Fibroblast of lung (primary cell): ENCODE measurements around the gene TRIML1. TPM values are rescaled to one million over a fixed set of nuclear protein-coding genes. Genes with fewer than 3 reads are reported as not detected.

Experiments used
- DNase-seq, 2 donors: peaks; one replicate each; pipeline versions ENCODE4 v3.0.0 to v3.0.0-alpha.2; 2010; ENCODE audit warnings: low read depth in 2 of 2
- H2AFZ ChIP-seq: 2 replicates; pipeline ENCODE4 v1.5.1; 2012; ENCODE audit warnings: low read length, control low read depth, inconsistent platforms
- H3K27ac ChIP-seq: 2 replicates; pipeline ENCODE4 v1.5.1; 2011; ENCODE audit warnings: low read length, control low read depth; ENCODE audit not compliant: insufficient read depth
- H3K27me3 ChIP-seq: 2 replicates; pipeline ENCODE4 v1.5.1; 2011; ENCODE audit warnings: mild to moderate bottlenecking, low read length; ENCODE audit not compliant: control insufficient read depth, insufficient read depth
- H3K36me3 ChIP-seq: 2 replicates; pipeline ENCODE4 v1.5.1; 2011; ENCODE audit warnings: low read length; ENCODE audit not compliant: control insufficient read depth, insufficient read depth
- H3K4me1 ChIP-seq: 2 replicates; pipeline ENCODE4 v1.5.1; 2011; ENCODE audit warnings: low read length; ENCODE audit not compliant: control insufficient read depth, insufficient read depth; ENCODE audit errors: extremely low read depth
- H3K4me2 ChIP-seq: 2 replicates; pipeline ENCODE4 v1.5.1; 2011; ENCODE audit warnings: low read length, control low read depth; ENCODE audit not compliant: insufficient read depth; ENCODE audit errors: extremely low read depth
- H3K4me3 ChIP-seq, 4 experiments: fragments of 200-600 bp in 1 of 4; sonication (generic) in 1 of 4; replicated peaks in 1 of 4; 2 replicates each; pipeline ENCODE4 v1.5.1; 2011 to 2016; ENCODE audit warnings: low read length in 4 of 4, low read depth in 3 of 4, mild to moderate bottlenecking in 3 of 4, control low read depth in 2 of 4, inconsistent platforms in 1 of 4, mixed read lengths in 1 of 4; ENCODE audit not compliant: insufficient read depth in 1 of 4; ENCODE audit errors: control extremely low read depth in 1 of 4
- H3K79me2 ChIP-seq: 2 replicates; pipeline ENCODE4 v1.5.1; 2012; ENCODE audit warnings: mild to moderate bottlenecking, low read length, inconsistent platforms; ENCODE audit not compliant: control insufficient read depth, insufficient read depth
- H3K9ac ChIP-seq: 2 replicates; pipeline ENCODE4 v1.5.1; 2011; ENCODE audit warnings: mild to moderate bottlenecking, low read length, control low read depth; ENCODE audit not compliant: insufficient read depth
- H3K9me3 ChIP-seq: 2 replicates; pipeline ENCODE4 v1.5.1; 2012; ENCODE audit warnings: low read depth, low read length; ENCODE audit not compliant: control insufficient read depth, insufficient read depth
- H4K20me1 ChIP-seq: 2 replicates; pipeline ENCODE4 v1.5.1; 2011; ENCODE audit warnings: low read length; ENCODE audit not compliant: control insufficient read depth, insufficient read depth; ENCODE audit errors: extremely low read depth
- EZH2 ChIP-seq: IDR thresholded peaks from 2 replicates; pipeline ENCODE4 v1.5.1; 2012; ENCODE audit warnings: low read length, control low read depth, mild to moderate bottlenecking; ENCODE audit errors: missing control alignments
- polyA plus RNA-seq, 2 donors: library from polyadenylated mRNA; depleted of rRNA in 1 of 2; stranded (reverse) in 1 of 2; unstranded in 1 of 2; fragments of >200 nt; gene quantifications; 2 replicates each; pipeline ENCODE4 v1.2.1, GENCODE V29; 2011 to 2012; ENCODE audit warnings: missing spikeins in 1 of 2
- total RNA-seq: library from RNA; depleted of rRNA; stranded (reverse); fragments of >200 nt; gene quantifications from 2 replicates; pipeline ENCODE4 v1.2.1, GENCODE V29; 2014
- TF ChIP-seq, protein P1 (sequence below), 2 donors: IDR thresholded peaks in 1 of 2; conservative IDR thresholded peaks in 1 of 2; 1 replicate in 1 of 2; 2 replicates in 1 of 2; pipeline ENCODE4 v1.5.1; 2011 to 2012; ENCODE audit warnings: low read length in 2 of 2, control low read depth in 1 of 2, inconsistent platforms in 1 of 2, low read depth in 1 of 2, mild to moderate bottlenecking in 1 of 2

The TRIML1 gene
- total and polyA plus RNA-seq, 2 donors (not counting 1 experiment from before 2014, with no cell fraction given): not detected

DNA sequence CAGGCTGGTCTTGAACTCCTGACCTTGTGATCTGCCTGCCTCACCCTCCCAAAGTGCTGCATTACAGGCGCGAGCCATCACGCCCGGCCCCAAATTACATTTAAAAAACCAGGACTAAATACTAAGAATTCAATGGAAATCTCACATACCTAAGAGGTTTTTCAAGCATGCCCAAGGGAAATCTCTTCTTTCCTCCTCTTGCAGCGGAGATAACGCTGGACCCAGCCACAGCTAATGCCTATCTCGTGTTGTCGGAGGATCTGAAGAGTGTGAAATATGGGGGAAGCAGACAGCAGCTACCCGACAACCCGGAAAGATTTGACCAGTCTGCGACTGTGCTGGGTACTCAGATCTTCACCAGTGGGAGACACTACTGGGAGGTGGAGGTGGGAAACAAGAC, 7.4 kb downstream of the TRIML1 start:
- no peaks in the 10 kb centered on the region for H3K36me3 ChIP-seq
- no peak for DNase-seq
- H3K27me3 ChIP-seq: no peaks in the 10 kb centered on the region

GRCh38 chr4:188147176-188147575, 7.9 kb downstream of the TRIML1 start:
- no peak overlapping the region for H2AFZ ChIP-seq
- no peak overlapping the region for H3K4me3 ChIP-seq
- no peaks in the 10 kb centered on the region for H3K79me2 ChIP-seq

More for the DNA sequence above, 7.4 kb downstream of the TRIML1 start:
- Histone ChIP-seq H3K9ac (no peak overlapping the region), H4K20me1 (no peaks in the 10 kb centered on the region), H3K4me3 (no peak overlapping the region), H3K27ac (no peak overlapping the region), H3K9me3 (no peaks in the 10 kb centered on the region), H3K4me1 (no peaks in the 10 kb centered on the region), H3K4me2 (no peak overlapping the region), H2AFZ (no peak overlapping the region), H3K79me2 (no peaks in the 10 kb centered on the region)
- TF ChIP-seq, protein P1, sequence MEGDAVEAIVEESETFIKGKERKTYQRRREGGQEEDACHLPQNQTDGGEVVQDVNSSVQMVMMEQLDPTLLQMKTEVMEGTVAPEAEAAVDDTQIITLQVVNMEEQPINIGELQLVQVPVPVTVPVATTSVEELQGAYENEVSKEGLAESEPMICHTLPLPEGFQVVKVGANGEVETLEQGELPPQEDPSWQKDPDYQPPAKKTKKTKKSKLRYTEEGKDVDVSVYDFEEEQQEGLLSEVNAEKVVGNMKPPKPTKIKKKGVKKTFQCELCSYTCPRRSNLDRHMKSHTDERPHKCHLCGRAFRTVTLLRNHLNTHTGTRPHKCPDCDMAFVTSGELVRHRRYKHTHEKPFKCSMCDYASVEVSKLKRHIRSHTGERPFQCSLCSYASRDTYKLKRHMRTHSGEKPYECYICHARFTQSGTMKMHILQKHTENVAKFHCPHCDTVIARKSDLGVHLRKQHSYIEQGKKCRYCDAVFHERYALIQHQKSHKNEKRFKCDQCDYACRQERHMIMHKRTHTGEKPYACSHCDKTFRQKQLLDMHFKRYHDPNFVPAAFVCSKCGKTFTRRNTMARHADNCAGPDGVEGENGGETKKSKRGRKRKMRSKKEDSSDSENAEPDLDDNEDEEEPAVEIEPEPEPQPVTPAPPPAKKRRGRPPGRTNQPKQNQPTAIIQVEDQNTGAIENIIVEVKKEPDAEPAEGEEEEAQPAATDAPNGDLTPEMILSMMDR (conservative IDR thresholded peaks at IDR 0.05 in 1 of 2, IDR thresholded peaks at IDR 0.05 in 1 of 2; ENCODE audit: low read depth in 1 of 2, low read length in 2 of 2): no peak

GRCh38 chr4:188147776-188148175, 8.5 kb downstream of the TRIML1 start:
- DNase-seq: no peak
- no peaks in the 10 kb centered on the region for H3K4me1 ChIP-seq
- TF ChIP-seq, protein P1 (conservative IDR thresholded peaks at IDR 0.05 in 1 of 2, IDR thresholded peaks at IDR 0.05 in 1 of 2; ENCODE audit: low read depth in 1 of 2, low read length in 2 of 2): no peak
- no peak for TF ChIP-seq EZH2
- H3K4me3 ChIP-seq: no peak overlapping the region
- no peak overlapping the region for H3K27ac ChIP-seq
- no peak overlapping the region for H2AFZ ChIP-seq
- H3K79me2 ChIP-seq: no peaks in the 10 kb centered on the region
- H3K27me3 ChIP-seq: no peaks in the 10 kb centered on the region
- H3K4me2 ChIP-seq: no peak overlapping the region
- no peaks in the 10 kb centered on the region for H3K36me3 ChIP-seq
- H4K20me1 ChIP-seq: no peaks in the 10 kb centered on the region
- H3K9me3 ChIP-seq: no peaks in the 10 kb centered on the region
- H3K9ac ChIP-seq: no peak overlapping the region

More at GRCh38 chr4:188147176-188147575, 7.9 kb downstream of the TRIML1 start:
- Histone ChIP-seq H3K4me2 (no peak overlapping the region), H3K9me3 (no peaks in the 10 kb centered on the region), H3K4me1 (no peaks in the 10 kb centered on the region), H4K20me1 (no peaks in the 10 kb centered on the region), H3K9ac (no peak overlapping the region), H3K36me3 (no peaks in the 10 kb centered on the region), H3K27me3 (no peaks in the 10 kb centered on the region), H3K27ac (no peak overlapping the region)
- TF ChIP-seq, protein P1 (conservative IDR thresholded peaks at IDR 0.05 in 1 of 2, IDR thresholded peaks at IDR 0.05 in 1 of 2; ENCODE audit: low read depth in 1 of 2, low read length in 2 of 2): no peak
- TF ChIP-seq EZH2: no peak
- DNase-seq: no peak
